ENCODE measurements around the gene EPSTI1.

EPSTI1 gene

DNA sequence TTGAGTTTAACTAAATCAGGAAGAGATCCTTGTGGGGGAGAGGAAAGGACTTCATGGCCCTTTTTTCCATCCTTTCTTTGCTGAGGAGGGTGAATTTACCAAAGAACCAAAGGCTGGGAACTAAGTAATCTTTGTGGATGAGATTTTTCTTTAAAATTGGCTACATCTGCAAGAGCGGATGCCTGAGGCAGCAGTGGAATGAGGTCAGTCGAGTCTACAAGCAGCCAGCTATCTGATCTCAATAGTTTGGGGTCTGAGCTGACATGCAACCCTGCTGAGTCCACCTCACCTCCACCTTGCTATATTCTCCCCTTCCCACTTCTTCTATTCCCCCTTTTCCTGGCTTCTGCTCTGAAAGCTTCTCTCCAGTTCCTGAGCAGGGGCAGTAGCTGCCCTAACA is 27.8 kb upstream of the EPSTI1 start:
- TF ChIP-seq, protein P1, sequence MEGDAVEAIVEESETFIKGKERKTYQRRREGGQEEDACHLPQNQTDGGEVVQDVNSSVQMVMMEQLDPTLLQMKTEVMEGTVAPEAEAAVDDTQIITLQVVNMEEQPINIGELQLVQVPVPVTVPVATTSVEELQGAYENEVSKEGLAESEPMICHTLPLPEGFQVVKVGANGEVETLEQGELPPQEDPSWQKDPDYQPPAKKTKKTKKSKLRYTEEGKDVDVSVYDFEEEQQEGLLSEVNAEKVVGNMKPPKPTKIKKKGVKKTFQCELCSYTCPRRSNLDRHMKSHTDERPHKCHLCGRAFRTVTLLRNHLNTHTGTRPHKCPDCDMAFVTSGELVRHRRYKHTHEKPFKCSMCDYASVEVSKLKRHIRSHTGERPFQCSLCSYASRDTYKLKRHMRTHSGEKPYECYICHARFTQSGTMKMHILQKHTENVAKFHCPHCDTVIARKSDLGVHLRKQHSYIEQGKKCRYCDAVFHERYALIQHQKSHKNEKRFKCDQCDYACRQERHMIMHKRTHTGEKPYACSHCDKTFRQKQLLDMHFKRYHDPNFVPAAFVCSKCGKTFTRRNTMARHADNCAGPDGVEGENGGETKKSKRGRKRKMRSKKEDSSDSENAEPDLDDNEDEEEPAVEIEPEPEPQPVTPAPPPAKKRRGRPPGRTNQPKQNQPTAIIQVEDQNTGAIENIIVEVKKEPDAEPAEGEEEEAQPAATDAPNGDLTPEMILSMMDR (IDR thresholded peaks at IDR 0.05) = no peak
- no peak for TF ChIP-seq ZFX (IDR thresholded peaks at IDR 0.05; ENCODE audit: borderline replicate concordance)
- H3K27ac ChIP-seq = no peak overlapping the region

DNA sequence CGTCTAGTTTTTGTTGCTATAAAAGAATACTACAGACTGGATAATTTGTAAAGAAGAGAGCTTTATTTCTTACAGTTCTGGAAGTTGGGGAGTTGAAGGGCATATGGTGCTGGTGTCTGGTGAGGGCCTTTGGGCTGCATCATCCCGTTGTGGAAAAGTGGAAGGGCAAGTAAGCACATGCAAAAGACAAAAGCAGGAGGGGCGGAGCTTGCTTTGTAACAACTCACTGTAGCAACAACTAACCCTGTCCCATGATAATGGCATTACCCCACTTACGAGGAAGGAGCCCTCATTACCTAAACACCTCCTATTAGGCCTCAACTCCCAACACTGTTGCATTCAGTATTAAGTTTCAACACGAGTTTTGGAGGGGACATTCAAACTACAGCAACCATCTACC is 24.2 kb upstream of the EPSTI1 start:
- TF ChIP-seq, protein P1 (IDR thresholded peaks at IDR 0.05) = no peak
- TF ChIP-seq ZFX (IDR thresholded peaks at IDR 0.05; ENCODE audit: borderline replicate concordance) = no peak
- no peak overlapping the region for H3K27ac ChIP-seq

DNA sequence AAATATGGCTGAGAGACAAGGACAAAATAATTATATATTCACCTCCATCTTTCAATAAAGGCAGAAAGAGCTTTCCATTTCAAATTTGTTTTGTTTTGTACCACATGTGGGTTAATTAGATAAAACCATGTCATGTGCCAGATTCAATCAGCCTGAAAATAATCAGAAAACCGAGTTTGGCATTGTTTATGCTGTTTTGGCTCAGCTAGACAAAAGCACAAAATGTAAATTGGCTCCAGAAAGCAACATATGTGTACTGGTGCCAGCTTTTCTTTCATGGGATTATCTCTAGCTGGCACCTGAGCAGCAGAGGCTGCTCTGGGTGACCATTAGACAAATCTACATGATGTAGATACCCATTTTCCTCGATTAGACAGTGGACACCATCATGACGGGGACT is 22.1 kb upstream of the EPSTI1 start:
- H3K27ac ChIP-seq = no peak overlapping the region
- TF ChIP-seq, protein P1 (IDR thresholded peaks at IDR 0.05) = no peak
- no peak for TF ChIP-seq ZFX (IDR thresholded peaks at IDR 0.05; ENCODE audit: borderline replicate concordance)

DNA sequence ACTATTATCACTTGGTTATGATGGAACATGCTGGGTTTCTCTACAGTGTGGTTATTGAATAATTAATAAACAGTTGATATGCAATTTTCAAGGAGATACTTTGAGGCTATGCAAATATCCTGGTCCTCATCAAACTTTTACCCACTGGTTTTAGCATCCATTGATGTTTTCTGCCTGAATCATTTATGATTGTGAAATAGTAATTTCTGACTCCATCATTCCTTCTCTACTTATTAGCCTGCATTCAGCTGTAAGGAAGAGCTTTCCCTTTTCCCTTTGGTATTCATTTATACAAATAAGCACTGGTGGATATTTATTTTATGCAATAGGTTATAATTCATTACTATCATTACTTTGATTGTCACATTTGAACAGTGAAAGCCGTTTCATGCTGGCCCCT is 17.5 kb upstream of the EPSTI1 start:
- no peak for TF ChIP-seq ZFX (IDR thresholded peaks at IDR 0.05; ENCODE audit: borderline replicate concordance)
- TF ChIP-seq, protein P1 (IDR thresholded peaks at IDR 0.05) = no peak
- H3K27ac ChIP-seq = no peak overlapping the region

DNA sequence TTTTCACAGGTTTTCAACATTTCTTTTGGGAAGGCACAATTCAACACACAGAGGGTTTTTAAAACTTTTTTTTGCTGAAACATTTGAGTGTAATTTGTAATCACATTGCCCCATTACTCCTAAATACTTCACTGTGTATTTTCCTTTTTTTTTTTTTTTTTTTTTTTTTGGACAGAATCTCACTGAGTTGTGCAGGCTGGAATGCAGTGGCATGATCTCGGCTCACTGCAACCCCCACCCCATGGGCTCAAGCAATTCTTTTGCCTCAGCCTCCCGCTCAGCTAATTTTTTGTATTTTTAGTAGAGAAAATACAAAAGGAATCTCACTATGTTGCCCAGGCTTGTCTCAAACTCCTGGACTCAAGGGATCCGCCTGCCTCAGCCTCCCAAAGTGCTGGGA is 16.6 kb upstream of the EPSTI1 start:
- H3K27ac ChIP-seq = no peak overlapping the region
- TF ChIP-seq, protein P1 (IDR thresholded peaks at IDR 0.05) = no peak
- TF ChIP-seq ZFX (IDR thresholded peaks at IDR 0.05; ENCODE audit: borderline replicate concordance) = no peak

DNA sequence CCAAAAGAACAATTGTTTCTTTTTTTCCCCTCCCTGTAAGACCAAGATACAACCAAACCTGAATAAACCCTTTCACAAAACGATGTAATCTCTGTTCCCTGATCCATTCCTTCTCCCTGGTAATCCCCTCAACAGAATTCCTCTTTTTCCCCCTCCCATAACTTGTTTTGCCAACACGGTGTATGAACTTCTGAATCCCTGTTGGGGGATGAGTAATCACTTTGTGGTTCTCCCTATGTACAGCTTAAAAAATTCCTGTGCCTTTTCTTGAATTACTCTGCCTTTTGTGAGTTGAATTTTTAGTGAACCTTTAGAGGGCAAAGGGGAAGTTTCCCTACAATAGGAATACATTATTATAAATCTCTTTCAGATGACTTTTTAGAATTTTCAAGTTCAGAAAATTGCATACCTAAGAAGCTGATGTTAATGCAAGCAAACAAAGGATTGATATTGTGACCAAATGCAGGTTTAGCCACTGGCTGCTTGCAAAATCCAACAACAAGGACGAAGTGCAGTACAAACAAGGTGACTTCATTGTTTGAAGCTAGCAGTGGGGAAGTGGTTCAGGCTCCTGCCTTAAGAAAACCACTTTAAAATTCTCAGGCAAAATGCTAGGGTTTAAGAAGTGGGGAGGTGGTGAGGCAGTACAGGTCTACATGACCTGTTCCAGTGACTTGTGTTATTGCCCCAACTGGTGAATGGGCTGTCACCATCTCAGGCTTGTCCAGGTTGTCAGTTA is 15.0 kb upstream of the EPSTI1 start:
- no peak overlapping the region for H3K27ac ChIP-seq
- TF ChIP-seq, protein P1 (IDR thresholded peaks at IDR 0.05) = no peak
- TF ChIP-seq ZFX (IDR thresholded peaks at IDR 0.05; ENCODE audit: borderline replicate concordance) = no peak

DNA sequence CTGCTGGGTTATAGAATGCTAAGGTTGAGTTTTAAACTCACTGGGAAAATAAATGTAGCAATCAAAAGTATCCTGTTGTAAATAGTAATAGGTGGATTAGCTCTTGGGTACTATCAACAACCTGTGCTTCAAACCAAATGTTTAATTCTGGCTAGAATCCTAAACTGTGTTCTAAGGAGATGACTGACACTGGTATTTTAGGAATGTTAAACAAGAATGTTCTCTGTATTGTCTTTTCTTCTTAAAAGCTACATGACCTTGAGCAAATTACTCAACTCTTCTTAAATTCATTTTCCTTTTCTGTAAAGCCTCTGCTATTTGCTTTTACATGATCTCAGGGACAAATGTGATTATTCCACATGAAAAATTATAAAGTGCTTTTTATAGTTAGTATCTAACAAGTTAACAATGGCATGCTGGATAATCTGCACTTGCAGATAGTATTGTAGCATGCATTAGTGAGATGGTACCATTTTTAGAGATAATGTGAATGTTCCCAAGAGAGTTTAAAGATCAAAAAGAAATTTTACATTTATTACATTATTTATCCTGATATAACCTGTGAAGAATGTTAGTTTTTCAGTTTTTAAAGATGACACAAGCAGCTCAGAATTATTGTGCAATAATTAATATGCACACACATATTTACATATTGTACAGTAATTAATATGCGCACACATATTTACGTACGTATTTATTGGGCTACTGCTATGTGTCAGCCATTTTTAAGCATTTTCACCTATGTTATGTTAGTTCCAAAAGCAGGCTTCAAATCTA is 13.6 kb upstream of the EPSTI1 start:
- TF ChIP-seq, protein P1 (IDR thresholded peaks at IDR 0.05) = no peak
- no peak for TF ChIP-seq ZFX (IDR thresholded peaks at IDR 0.05; ENCODE audit: borderline replicate concordance)
- H3K27ac ChIP-seq = no peak overlapping the region
